PC-9 (cell line): ENCODE measurements around the gene TP53I13.

Experiments used
- CTCF ChIP-seq: fragments of 200-600 bp; sonication (generic); conservative IDR thresholded peaks from 2 replicates; pipeline ENCODE4 v1.6.1; 2017; ENCODE audit warnings: mixed run types, antibody characterized with exemption, mild to moderate bottlenecking, moderate library complexity
- EZH2 ChIP-seq: fragments of 200-600 bp; sonication (generic); IDR thresholded peaks from 2 replicates; pipeline ENCODE4 v1.8.0; 2017; ENCODE audit warnings: antibody characterized with exemption, low read depth

GRCh38 chr17:29613352-29613837 is 44.9 kb downstream of the TP53I13 start:
- TF ChIP-seq CTCF (no peak), EZH2 (no peak)
